Fibroblast of upper back skin (primary cell): ENCODE data around the gene NLRP4.

Source experiments
- DNase-seq: peaks from one replicate; pipeline ENCODE4 v3.0.0-alpha.2; 2013

Gene NLRP4

GRCh38 chr19:55836340-55836739 is at the start of gene NLRP4:
Gene NLRP4 (plus strand): TSS chr19:55836540. CDS start chr19:55852081, 15,541 bp downstream.
- DNase-seq: no peak

GRCh38 chr19:55795021-55795420 is 41.3 kb upstream of the NLRP4 start:
- DNase-seq: no peak

- DNase-seq: no peak
These were observed 34.9 kb upstream of the NLRP4 start for GRCh38 chr19:55801416-55801815.

- DNase-seq: no peak
These were observed 34.1 kb upstream of the NLRP4 start for GRCh38 chr19:55802281-55802680.

GRCh38 chr19:55809381-55810058 is 26.8 kb upstream of the NLRP4 start:
- no peak for DNase-seq

- DNase-seq: no peak
These were observed 25.0 kb upstream of the NLRP4 start for GRCh38 chr19:55811340-55811739.

GRCh38 chr19:55812449-55812848 is 23.9 kb upstream of the NLRP4 start:
- DNase-seq: no peak

GRCh38 chr19:55813906-55814305 is 22.4 kb upstream of the NLRP4 start:
- no peak for DNase-seq

- DNase-seq: no peak
These were observed 16.3 kb upstream of the NLRP4 start for GRCh38 chr19:55820037-55820436.

- no peak for DNase-seq
These were observed 5.7 kb upstream of the NLRP4 start for GRCh38 chr19:55830656-55831055.

- no peak for DNase-seq
These were observed 4.5 kb upstream of the NLRP4 start, which contains the start of gene NLRP11 for GRCh38 chr19:55831846-55832245. Gene NLRP11 (minus strand): TSS chr19:55831999. CDS start chr19:55818174, 13,825 bp downstream.

GRCh38 chr19:55832676-55833075 is 3.7 kb upstream of the NLRP4 start:
- no peak for DNase-seq

GRCh38 chr19:55838251-55838650 is 1.9 kb downstream of the NLRP4 start:
- DNase-seq: no peak

- no peak for DNase-seq
These were observed 2.6 kb downstream of the NLRP4 start for GRCh38 chr19:55838906-55839305.

GRCh38 chr19:55855160-55855559 is 18.8 kb downstream of the NLRP4 start:
- DNase-seq: no peak

GRCh38 chr19:55857149-55857548 is 20.8 kb downstream of the NLRP4 start:
- no peak for DNase-seq

- no peak for DNase-seq
These were observed 21.6 kb downstream of the NLRP4 start for GRCh38 chr19:55857974-55858373.

- DNase-seq: no peak
These were observed 22.1 kb downstream of the NLRP4 start for GRCh38 chr19:55858401-55858800.

GRCh38 chr19:55858969-55859368 is 22.6 kb downstream of the NLRP4 start:
- DNase-seq: no peak

GRCh38 chr19:55866521-55866920 is 30.2 kb downstream of the NLRP4 start:
- no peak for DNase-seq

GRCh38 chr19:55867101-55867500 is 30.8 kb downstream of the NLRP4 start:
- no peak for DNase-seq

GRCh38 chr19:55870736-55871135 is 34.4 kb downstream of the NLRP4 start:
- DNase-seq: no peak

GRCh38 chr19:55877211-55877610 is 40.9 kb downstream of the NLRP4 start:
- DNase-seq: no peak

GRCh38 chr19:55882626-55883025 is 46.3 kb downstream of the NLRP4 start:
- no peak for DNase-seq

GRCh38 chr19:55898911-55899310 is 62.6 kb downstream of the NLRP4 start:
- DNase-seq: no peak
